GM23338 (cell line): ENCODE results near the gene RAC2. TPM values are rescaled to one million over a fixed set of nuclear protein-coding genes. Genes with fewer than 3 reads are reported as not detected.

Source experiments
- ATAC-seq: fragments of 200-7000 bp; cut with Tn5 transposase; 3 replicates; pipeline ENCODE4 v1.9.1; 2020
- DNase-seq: peaks from one replicate; pipeline ENCODE4 v3.0.0-alpha.2; 2015; ENCODE audit warnings: low spot score
- H2AFZ ChIP-seq: fragments of 200-600 bp; sonication (generic); 2 replicates; pipeline ENCODE4 v1.8.0; 2016; ENCODE audit warnings: antibody characterized with exemption, mild to moderate bottlenecking, moderate library complexity
- H3F3A ChIP-seq: fragments of 200-600 bp; sonication (generic); replicated peaks from 2 replicates; pipeline ENCODE4 v1.8.0; 2017; ENCODE audit warnings: antibody characterized with exemption, mixed run types, low read depth
- H3K27ac ChIP-seq: fragments of 200-600 bp; sonication (generic); 2 replicates; pipeline ENCODE4 v1.6.1; 2016; ENCODE audit warnings: low read depth
- H3K27me3 ChIP-seq: fragments of 200-600 bp; sonication (generic); 2 replicates; pipeline ENCODE4 v1.8.0; 2016; ENCODE audit warnings: mild to moderate bottlenecking, mixed run types, moderate library complexity; ENCODE audit not compliant: insufficient read depth
- H3K36me3 ChIP-seq: fragments of 200-600 bp; sonication (generic); 2 replicates; pipeline ENCODE4 v1.8.0; 2016; ENCODE audit warnings: mild to moderate bottlenecking; ENCODE audit not compliant: insufficient read depth
- H3K4me1 ChIP-seq: fragments of 200-600 bp; sonication (generic); 2 replicates; pipeline ENCODE4 v1.8.0; 2016; ENCODE audit warnings: mild to moderate bottlenecking, moderate library complexity; ENCODE audit not compliant: insufficient read depth
- H3K4me2 ChIP-seq: fragments of 200-600 bp; sonication (generic); 2 replicates; pipeline ENCODE4 v1.7.1; 2017; ENCODE audit warnings: mixed run types
- H3K4me3 ChIP-seq: fragments of 200-600 bp; sonication (generic); 2 replicates; pipeline ENCODE4 v1.6.1; 2016; ENCODE audit warnings: mixed run types
- H3K79me2 ChIP-seq: fragments of 200-600 bp; sonication (generic); replicated peaks from 2 replicates; pipeline ENCODE4 v1.8.0; 2017; ENCODE audit warnings: mild to moderate bottlenecking; ENCODE audit not compliant: insufficient read depth
- H3K9me2 ChIP-seq: fragments of 200-600 bp; sonication (generic); 2 replicates; pipeline ENCODE4 v1.8.0; 2017; ENCODE audit not compliant: insufficient read depth
- H4K20me1 ChIP-seq: fragments of 200-600 bp; sonication (generic); replicated peaks from 2 replicates; pipeline ENCODE4 v1.8.0; 2017; ENCODE audit warnings: mild to moderate bottlenecking; ENCODE audit not compliant: insufficient read depth
- H3K27ac Mint-ChIP-seq: 2 replicates; pipeline ENCODE4 v1.8.0; 2020; ENCODE audit warnings: inconsistent platforms, mild to moderate bottlenecking, moderate library complexity, mixed read lengths
- H3K27me3 Mint-ChIP-seq: 3 replicates; pipeline ENCODE4 v1.8.0; 2022; ENCODE audit warnings: low read depth, mild to moderate bottlenecking, moderate library complexity, mixed read lengths, inconsistent platforms; ENCODE audit not compliant: insufficient read depth, poor library complexity
- H3K36me3 Mint-ChIP-seq: 3 replicates; pipeline ENCODE4 v1.8.0; 2021; ENCODE audit warnings: low read depth, mild to moderate bottlenecking, inconsistent platforms, moderate library complexity, mixed read lengths
- H3K4me1 Mint-ChIP-seq: 3 replicates; pipeline ENCODE4 v1.8.0; 2020; ENCODE audit warnings: mild to moderate bottlenecking, inconsistent platforms, mixed read lengths
- H3K4me3 Mint-ChIP-seq: 3 replicates; pipeline ENCODE4 v1.8.0; 2021; ENCODE audit warnings: moderate library complexity, mild to moderate bottlenecking, inconsistent platforms, mixed read lengths
- H3K9me3 Mint-ChIP-seq: 3 replicates; pipeline ENCODE4 v1.8.0; 2020; ENCODE audit warnings: moderate library complexity, mild to moderate bottlenecking, inconsistent platforms, mixed read lengths
- CREB1 ChIP-seq: fragments of 250-450 bp; sonication (Bioruptor Pico); IDR thresholded peaks from 2 replicates; pipeline ENCODE4 v1.5.0; 2020; ENCODE audit warnings: low read depth, mild to moderate bottlenecking, moderate library complexity
- EZH2 ChIP-seq: fragments of 200-600 bp; sonication (generic); IDR thresholded peaks from one replicate; pipeline ENCODE4 v1.8.0; 2017; ENCODE audit warnings: antibody characterized with exemption, mild to moderate bottlenecking, low read depth; ENCODE audit not compliant: unreplicated experiment
- JUNB ChIP-seq: IDR thresholded peaks from one replicate; pipeline ENCODE4 v1.6.1; 2016; ENCODE audit warnings: antibody characterized with exemption; ENCODE audit not compliant: unreplicated experiment
- NANOG ChIP-seq: IDR thresholded peaks from 2 replicates; pipeline ENCODE4 v1.6.1; 2016; ENCODE audit warnings: antibody characterized with exemption, borderline replicate concordance
- POLR2AphosphoS5 ChIP-seq: IDR thresholded peaks from 2 replicates; pipeline ENCODE4 v1.6.1; 2016; ENCODE audit warnings: antibody characterized with exemption, low read depth
- REST ChIP-seq: IDR thresholded peaks from one replicate; pipeline ENCODE4 v1.6.1; 2018; ENCODE audit warnings: antibody characterized with exemption; ENCODE audit not compliant: unreplicated experiment
- STAT1 ChIP-seq: IDR thresholded peaks from one replicate; pipeline ENCODE4 v1.6.1; 2016; ENCODE audit warnings: antibody characterized with exemption; ENCODE audit not compliant: unreplicated experiment
- ZNF114 ChIP-seq: fragments of 250-450 bp; sonication (Bioruptor Pico); IDR thresholded peaks from 2 replicates; pipeline ENCODE4 v1.5.0; 2020; ENCODE audit warnings: mild to moderate bottlenecking, moderate library complexity
- ZNF331 ChIP-seq: fragments of 250-450 bp; sonication (Bioruptor Pico); IDR thresholded peaks from 2 replicates; pipeline ENCODE4 v1.5.0; 2020; ENCODE audit warnings: low read depth, mild to moderate bottlenecking, moderate library complexity
- polyA plus RNA-seq: library from polyadenylated mRNA; unstranded; fragments of >200 nt; fragmentation: Nextera tagmentation; extraction: Ambion mirVana; gene quantifications from 2 replicates; pipeline ENCODE4 v1.2.1, GENCODE V29; 2016
- total RNA-seq: library from RNA; depleted of rRNA; stranded (reverse); fragments of >200 nt; shearing (Covaris generic); gene quantifications from 2 replicates; pipeline ENCODE4 v1.2.3, GENCODE V29; 2014
- TF ChIP-seq, protein P1 (sequence below), 2 experiments: fragments of 200-600 bp in 1 of 2; sonication (generic) in 1 of 2; conservative IDR thresholded peaks; 2 replicates each; pipeline versions ENCODE4 v1.5.1 to v1.6.1; 2016 to 2017; ENCODE audit warnings: antibody characterized with exemption in 2 of 2, low read depth in 2 of 2, mild to moderate bottlenecking in 2 of 2, moderate library complexity in 1 of 2
- TF ChIP-seq, protein P2 (sequence below): IDR thresholded peaks from 2 replicates; pipeline ENCODE4 v1.6.1; 2016; ENCODE audit warnings: antibody characterized with exemption

RAC2 gene
- total and polyA plus RNA-seq, 2 experiments from 2014 or later, result 2.4 to 2.7 TPM

DNA sequence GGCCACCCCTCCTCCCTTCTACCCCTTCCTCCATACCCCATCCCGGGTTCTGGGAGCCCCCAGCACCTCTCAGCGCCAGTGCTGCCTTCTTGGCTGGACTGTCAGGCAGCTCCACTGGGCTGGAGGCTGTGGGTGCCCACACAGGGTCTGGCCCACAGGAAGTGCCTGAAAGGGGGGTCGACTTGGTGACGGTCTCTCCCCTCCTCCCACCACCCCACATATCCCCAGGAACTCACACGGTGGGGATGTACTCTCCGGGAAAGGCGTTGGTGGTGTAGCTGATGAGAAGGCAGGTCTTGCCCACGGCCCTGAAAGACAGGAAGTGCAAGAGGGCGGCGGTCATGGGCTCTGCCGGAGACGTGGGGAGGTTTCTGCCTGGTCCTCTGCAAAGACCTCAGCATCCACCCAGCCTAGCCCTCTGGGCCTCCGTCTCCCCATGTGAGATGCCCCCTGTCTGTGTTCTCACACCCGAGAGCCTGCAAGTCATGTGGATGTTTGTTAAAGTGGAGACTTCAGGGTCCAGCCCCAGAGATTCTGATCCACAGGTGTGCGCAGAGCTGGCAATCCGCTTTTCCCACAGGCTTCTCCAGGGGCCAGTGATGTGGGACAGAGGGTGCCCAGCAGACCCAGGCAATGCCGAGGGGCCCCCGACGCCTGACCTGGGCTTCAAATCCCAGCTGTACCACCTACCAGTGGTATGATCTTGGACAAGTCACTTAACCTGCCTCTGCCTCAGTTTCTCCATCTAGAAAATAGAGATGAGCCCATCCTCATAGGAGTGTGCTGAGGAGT lies 2.5 kb downstream of the RAC2 start:
- H3K27ac Mint-ChIP-seq, result no peak overlapping the region; the same call in 1 of the 2 replicates
- H3K4me3 Mint-ChIP-seq, result no peak overlapping the region
- Histone ChIP-seq H2AFZ (no peak overlapping the region), H3K4me2 (no peak overlapping the region), H3K4me1 (peaks cover 7% of the 10 kb centered on the region; the same call in 1 of the 2 replicates), H3K27ac (no peak overlapping the region), H4K20me1 (no peaks in the 10 kb centered on the region), H3K9me2 (no peaks in the 10 kb centered on the region), H3F3A (no peaks in the 10 kb centered on the region), H3K27me3 (no peaks in the 10 kb centered on the region), H3K4me3 (no peak overlapping the region), H3K36me3 (no peaks in the 10 kb centered on the region), H3K79me2 (no peaks in the 10 kb centered on the region)
- DNase-seq (no peak), ATAC-seq (no peak)
- H3K4me1 Mint-ChIP-seq, result peaks cover 22% of the 10 kb centered on the region
- H3K27me3 Mint-ChIP-seq, result peaks cover 18% of the 10 kb centered on the region
- H3K36me3 Mint-ChIP-seq, result no peaks in the 10 kb centered on the region
- TF ChIP-seq REST (no peak), JUNB (no peak), STAT1 (no peak), CREB1 (CRISPR knock-in tag) (no peak), ZNF114 (CRISPR knock-in tag) (no peak), NANOG (no peak), EZH2 (no peak)
- TF ChIP-seq, protein P1, sequence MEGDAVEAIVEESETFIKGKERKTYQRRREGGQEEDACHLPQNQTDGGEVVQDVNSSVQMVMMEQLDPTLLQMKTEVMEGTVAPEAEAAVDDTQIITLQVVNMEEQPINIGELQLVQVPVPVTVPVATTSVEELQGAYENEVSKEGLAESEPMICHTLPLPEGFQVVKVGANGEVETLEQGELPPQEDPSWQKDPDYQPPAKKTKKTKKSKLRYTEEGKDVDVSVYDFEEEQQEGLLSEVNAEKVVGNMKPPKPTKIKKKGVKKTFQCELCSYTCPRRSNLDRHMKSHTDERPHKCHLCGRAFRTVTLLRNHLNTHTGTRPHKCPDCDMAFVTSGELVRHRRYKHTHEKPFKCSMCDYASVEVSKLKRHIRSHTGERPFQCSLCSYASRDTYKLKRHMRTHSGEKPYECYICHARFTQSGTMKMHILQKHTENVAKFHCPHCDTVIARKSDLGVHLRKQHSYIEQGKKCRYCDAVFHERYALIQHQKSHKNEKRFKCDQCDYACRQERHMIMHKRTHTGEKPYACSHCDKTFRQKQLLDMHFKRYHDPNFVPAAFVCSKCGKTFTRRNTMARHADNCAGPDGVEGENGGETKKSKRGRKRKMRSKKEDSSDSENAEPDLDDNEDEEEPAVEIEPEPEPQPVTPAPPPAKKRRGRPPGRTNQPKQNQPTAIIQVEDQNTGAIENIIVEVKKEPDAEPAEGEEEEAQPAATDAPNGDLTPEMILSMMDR (conservative IDR thresholded peaks at IDR 0.05; ENCODE audit: low read depth in 2 of 2), result no peak
- H3K9me3 Mint-ChIP-seq, result no peaks in the 10 kb centered on the region

GRCh38 chr22:37240941-37241320 lies 3.1 kb downstream of the RAC2 start:
- Mint-ChIP-seq H3K27ac (no peak overlapping the region), H3K36me3 (no peaks in the 10 kb centered on the region), H3K4me3 (no peak overlapping the region), H3K27me3 (peaks cover 18% of the 10 kb centered on the region), H3K9me3 (no peaks in the 10 kb centered on the region), H3K4me1 (peaks cover 25% of the 10 kb centered on the region)
- no peaks in the 10 kb centered on the region for H3F3A ChIP-seq
- H2AFZ ChIP-seq, result no peak overlapping the region
- H3K36me3 ChIP-seq, result no peaks in the 10 kb centered on the region
- no peak overlapping the region for H3K4me3 ChIP-seq
- no peak for DNase-seq
- H3K4me1 ChIP-seq, result peaks cover 7% of the 10 kb centered on the region; the same call in 1 of the 2 replicates
- no peak for ATAC-seq
- H3K79me2 ChIP-seq, result no peaks in the 10 kb centered on the region
- H3K27me3 ChIP-seq, result no peaks in the 10 kb centered on the region
- H3K9me2 ChIP-seq, result no peaks in the 10 kb centered on the region
- no peak overlapping the region for H3K27ac ChIP-seq
- no peaks in the 10 kb centered on the region for H4K20me1 ChIP-seq
- no peak overlapping the region for H3K4me2 ChIP-seq
- TF ChIP-seq JUNB, result no peak
- TF ChIP-seq EZH2, result no peak
- no peak for TF ChIP-seq ZNF331 (CRISPR knock-in tag)
- TF ChIP-seq, protein P2, sequence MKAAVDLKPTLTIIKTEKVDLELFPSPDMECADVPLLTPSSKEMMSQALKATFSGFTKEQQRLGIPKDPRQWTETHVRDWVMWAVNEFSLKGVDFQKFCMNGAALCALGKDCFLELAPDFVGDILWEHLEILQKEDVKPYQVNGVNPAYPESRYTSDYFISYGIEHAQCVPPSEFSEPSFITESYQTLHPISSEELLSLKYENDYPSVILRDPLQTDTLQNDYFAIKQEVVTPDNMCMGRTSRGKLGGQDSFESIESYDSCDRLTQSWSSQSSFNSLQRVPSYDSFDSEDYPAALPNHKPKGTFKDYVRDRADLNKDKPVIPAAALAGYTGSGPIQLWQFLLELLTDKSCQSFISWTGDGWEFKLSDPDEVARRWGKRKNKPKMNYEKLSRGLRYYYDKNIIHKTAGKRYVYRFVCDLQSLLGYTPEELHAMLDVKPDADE, result no peak
- no peak for TF ChIP-seq POLR2AphosphoS5
